ENCODE measurements around the gene SPOCD1. TPM values are rescaled to one million over a fixed set of nuclear protein-coding genes. Genes with fewer than 3 reads are reported as not detected.
"Not testable (repeated sequence)": the region's sequence is repeated elsewhere in the genome, so short reads cannot be mapped to it uniquely, and the experiment has no call there.

The SPOCD1 gene
- polyA plus RNA-seq, 1 donor: 0.32 TPM

GRCh38 chr1:31830065-31830464, 14.2 kb upstream of the SPOCD1 start:
- DNase-seq (ENCODE audit: low read depth): no peak

DNA sequence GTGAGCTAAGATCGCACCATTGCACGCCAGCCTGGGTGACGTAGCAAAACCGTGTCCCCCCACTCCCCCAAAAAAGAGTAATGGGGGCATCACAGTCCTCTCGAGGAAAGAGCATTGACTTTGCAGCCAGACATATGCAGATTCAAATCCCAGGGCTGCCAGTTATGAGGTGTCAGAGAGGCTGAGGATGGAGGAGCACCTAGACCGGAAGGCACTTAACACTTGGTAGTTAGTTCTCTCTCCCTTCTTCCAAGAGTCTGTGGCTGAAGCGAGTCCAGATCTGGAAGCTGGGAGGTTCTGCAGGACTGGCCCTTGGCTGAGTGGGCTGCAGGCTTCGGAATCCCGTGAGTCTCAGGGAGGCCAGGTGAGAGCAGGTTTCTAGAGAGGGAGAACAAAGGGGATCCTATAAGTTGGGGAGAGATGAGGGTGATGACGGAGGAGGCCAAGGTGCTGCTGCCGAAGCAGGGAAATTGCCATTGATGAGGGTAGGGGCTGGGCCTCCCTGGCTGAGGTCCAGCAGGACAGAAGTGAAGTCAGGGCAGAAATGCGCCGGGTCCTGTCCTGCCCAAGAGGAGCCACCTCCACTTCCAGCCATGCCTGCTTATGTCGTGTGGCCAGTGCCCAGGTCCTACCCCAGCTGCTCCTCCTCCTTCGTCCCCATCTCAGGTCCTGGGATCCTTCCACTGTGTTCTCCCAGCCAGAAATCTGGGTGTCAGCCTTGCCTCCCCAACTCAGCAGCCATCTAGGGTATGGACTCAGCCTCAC, 13.3 kb upstream of the SPOCD1 start:
- DNase-seq (ENCODE audit: low read depth): no peak

DNA sequence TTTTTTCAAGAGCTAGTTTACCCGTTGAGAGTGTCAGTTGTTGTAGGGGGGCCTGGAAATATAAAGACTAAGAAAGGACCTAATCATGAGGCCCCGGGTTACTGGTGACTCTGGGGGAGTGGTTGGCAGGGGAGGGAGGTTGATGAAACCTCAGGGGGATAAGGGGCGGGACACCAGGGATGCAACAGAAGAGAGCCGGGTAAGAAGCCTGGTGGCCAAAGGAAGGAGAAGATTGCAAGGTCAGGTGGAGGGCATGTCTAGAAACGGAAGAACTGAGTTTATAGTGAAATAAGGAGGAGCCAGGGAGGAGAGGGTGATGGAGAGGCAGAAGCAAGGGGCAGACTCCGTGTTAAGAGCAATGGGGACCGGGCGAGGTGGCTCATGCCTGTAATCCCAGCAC, 12.5 kb upstream of the SPOCD1 start:
- DNase-seq (ENCODE audit: low read depth): no peak

DNA sequence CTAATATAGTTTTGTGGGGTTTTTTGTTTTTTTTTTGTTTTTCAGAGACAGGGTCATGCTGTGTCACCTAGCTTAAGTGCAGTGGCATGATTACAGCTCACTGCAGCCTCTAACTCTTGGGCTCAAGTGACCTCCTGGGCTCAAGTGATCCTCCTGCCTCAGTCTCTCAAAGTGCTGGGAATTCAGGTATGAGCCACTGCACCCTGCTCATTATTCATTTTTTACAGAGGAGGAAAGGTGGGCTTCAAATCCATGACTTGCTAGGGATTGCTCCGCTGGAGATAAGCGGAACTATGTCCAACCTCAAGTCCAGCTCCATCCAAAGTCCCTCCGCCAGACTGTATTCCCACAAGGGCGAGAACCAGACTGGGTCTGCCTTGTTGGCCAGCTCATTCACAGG, 8.0 kb upstream of the SPOCD1 start:
- no peak for DNase-seq (ENCODE audit: low read depth)

DNA sequence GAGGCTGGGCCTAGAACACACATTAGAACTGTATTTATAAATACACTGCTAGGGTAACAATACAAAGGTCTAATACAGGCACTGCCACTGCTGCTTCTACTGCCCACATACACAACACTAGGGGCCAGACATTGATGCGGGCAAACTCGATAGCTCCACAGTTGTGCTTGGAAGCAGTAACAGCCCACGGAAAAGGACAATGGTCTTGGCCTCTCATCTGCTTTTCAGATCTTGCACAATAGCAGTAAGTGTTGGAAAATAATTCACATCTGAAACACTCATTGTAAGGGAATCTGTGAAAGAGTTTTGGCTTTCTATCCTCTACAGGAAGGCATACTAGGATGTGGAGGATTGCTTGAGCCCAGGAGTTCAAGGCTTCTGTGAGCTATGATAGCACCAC, 6.9 kb upstream of the SPOCD1 start:
- no peak for DNase-seq (ENCODE audit: low read depth)

GRCh38 chr1:31820196-31820595, 4.4 kb upstream of the SPOCD1 start:
- DNase-seq (ENCODE audit: low read depth): not testable (repeated sequence)

- DNase-seq (ENCODE audit: low read depth): no peak
Observed at GRCh38 chr1:31818206-31818605, 2.4 kb upstream of the SPOCD1 start.

GRCh38 chr1:31816947-31817346, 1.1 kb upstream of the SPOCD1 start:
- DNase-seq (ENCODE audit: low read depth): not testable (repeated sequence)

- DNase-seq (ENCODE audit: low read depth): not testable (repeated sequence)
Observed at GRCh38 chr1:31816501-31816900, 679 bp upstream of the SPOCD1 start.

GRCh38 chr1:31815307-31815645, 546 bp downstream of the SPOCD1 start:
- no peak for DNase-seq (ENCODE audit: low read depth)

- no peak for DNase-seq (ENCODE audit: low read depth)
Observed at GRCh38 chr1:31814631-31815306, 1.1 kb downstream of the SPOCD1 start.

DNA sequence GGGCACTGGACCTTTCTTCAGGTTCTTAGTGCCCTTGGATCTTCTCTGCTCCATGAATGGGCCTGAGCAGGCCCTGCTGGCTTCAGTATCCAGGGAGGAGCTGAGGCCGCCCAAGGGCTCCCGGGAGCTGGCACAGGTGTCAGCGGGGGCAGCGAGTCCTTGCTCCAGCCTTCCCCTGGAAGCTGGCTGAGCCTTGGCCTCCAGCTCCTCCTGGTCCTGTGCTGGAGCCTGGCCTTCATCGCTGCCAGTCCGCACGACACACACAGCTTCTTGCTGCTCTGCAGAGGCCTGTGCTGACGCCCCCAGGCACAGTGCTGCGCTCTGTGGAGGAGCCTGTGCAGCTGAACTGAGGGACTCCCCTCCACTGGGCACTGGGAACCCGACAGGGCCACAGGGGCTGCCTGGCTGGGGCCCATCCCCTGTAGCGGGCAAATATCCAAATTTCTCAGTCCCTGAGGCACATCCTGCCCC, 1.7 kb downstream of the SPOCD1 start:
- no peak for DNase-seq (ENCODE audit: low read depth)

DNA sequence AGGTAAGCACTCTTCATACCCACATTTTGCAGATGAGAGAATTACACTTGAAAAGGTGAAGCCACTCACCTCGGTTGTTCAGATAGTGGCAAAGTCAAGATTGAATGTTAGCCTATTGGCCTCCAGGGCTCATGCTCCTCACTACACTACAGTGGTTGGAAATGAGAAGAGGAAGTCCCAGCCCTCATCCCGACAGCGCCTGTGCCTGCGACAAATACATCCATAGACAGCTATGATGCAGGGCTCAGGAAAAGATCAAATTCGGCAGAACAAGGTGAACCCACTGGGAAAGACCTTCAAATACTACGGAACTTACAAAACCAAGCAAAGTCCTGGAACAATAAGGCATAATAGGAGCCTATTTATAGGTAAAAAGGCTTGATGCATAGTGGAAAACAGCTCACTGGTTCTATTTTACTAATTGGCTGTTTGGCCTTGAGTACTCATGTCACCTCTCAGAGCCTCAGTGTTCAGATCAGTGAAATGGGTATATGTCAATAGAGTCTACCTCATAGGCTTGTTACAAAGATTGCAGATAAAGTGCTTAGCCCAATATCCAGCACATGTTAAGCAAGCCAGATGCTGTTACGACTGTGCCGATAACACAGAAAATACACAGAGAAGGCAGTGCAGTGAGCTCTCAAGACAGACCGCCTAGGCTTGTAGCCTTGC, 3.5 kb downstream of the SPOCD1 start:
- DNase-seq (ENCODE audit: low read depth): no peak

DNA sequence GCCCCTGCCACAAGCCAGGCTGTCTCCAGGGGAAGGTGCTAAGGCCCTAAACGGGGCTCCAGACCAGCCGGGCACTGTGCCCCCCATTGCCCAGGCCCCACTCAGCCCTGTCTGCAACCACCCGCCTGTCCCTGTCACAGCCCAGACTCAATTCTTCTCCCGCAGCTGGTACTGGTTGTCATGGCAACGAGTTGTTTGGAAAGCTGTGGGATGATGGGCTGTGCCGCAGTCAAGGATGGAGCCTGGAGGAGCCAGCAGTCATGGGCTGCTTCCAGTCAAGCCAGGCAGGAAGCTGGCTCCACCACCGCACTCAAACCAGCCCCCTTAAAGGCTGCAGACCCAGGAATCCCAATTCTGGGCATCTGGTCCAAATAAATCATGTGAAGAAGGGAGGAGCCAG, 4.2 kb downstream of the SPOCD1 start:
- DNase-seq (ENCODE audit: low read depth): no peak

- no peak for DNase-seq (ENCODE audit: low read depth)
Observed at GRCh38 chr1:31809698-31810097, 6.1 kb downstream of the SPOCD1 start.

DNA sequence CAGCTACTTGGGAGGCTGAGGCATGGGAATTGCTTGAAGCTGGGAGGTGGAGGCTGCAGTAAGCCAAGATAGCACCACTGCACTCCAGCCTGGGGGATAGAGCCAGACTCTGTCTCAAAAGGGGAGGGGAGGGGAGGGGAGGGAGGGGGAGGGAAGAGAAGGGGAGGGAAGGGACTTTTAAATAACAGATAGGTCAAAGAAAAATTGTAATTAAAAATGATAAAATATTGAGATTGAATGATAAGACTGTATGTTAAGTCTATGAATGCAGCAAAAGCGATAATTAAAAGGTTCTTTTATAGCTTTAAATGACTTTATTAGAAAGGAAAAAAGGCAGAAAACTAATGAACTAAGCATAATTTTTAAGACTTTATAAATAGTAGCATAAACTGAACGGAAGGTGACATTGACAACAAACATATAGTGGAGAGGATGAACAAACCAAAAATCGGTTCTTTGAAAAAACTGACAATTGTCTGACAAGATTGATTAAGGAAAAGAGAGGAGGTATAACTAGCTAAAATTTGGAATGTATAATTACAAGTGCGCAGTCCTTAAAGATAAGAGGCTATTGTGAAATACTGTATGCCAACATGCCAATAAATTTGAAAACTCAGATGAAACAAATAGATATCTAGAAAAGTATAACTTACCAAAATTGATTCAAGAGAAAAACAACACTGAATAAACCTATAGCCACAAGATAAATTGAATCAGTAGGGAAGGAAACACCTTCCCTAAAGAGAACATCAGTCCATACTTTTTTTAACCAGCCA, 8.4 kb downstream of the SPOCD1 start:
- DNase-seq (ENCODE audit: low read depth): no peak

DNA sequence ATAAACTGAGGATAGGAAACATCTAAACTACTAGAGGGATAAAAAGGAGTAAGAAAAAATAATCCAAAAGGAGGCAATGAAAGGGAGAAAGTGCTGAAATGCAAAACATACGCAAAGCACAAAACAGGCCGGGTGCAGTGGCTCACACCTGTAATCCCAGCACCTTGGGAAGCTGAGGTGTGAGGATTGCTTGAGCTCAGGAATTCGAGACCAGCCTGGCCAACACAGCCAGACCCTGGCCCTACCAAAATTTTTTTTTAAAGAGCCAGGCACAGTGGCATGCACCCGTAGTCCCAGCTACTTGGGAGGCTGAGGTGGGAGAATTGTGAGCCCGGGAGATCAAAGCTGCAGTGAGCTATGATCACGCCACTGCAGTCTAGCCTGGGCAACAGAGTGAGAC, 10.5 kb downstream of the SPOCD1 start:
- no peak for DNase-seq (ENCODE audit: low read depth)

GRCh38 chr1:31804098-31804497, 11.7 kb downstream of the SPOCD1 start:
- DNase-seq (ENCODE audit: low read depth): no peak

GRCh38 chr1:31803610-31804009, 12.2 kb downstream of the SPOCD1 start:
- no peak for DNase-seq (ENCODE audit: low read depth)

DNA sequence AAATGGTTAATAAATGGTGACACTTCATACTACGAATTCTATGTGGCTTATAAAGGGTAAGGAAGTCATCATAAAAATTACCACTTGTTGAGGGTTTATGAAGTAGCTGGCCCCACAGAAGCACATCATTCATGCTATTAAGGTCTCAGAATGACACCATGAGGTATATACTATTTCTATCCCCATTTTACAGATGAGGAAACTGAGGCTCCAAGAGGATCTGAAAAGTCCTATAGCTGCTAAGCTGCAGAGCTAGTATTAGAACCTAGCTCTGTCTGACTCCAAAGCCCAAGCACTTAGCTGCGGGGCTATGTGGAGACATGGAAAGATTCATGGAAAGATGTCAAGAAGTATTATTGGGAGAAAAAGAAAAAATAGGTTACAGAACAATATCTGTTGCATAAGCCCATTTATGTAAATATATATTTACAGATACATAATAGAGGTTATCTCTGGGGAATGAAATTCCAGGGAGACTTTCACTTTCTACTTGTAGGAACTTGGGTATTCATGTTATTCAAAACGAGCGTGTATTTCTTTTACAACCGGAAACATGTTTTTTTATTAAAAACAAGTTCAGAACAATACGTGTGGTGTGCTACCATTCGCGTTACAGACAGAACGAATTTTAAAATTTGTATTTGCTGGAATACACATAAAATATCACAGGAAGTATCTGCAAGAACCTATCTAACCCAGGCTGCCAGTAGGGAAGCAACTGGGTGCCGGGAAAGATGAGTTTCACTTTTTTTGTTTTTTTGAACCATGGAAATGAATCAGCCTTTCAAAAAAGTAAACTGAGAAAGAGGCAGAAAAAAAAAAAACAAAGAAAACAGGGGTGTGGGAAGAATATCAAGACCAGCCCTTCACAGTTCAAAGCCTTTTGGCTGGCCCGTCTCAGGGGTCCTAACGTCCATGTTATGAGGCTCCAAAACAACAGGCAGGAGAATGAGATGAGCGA, 13.4 kb downstream of the SPOCD1 start:
- DNase-seq (ENCODE audit: low read depth): no peak

DNA sequence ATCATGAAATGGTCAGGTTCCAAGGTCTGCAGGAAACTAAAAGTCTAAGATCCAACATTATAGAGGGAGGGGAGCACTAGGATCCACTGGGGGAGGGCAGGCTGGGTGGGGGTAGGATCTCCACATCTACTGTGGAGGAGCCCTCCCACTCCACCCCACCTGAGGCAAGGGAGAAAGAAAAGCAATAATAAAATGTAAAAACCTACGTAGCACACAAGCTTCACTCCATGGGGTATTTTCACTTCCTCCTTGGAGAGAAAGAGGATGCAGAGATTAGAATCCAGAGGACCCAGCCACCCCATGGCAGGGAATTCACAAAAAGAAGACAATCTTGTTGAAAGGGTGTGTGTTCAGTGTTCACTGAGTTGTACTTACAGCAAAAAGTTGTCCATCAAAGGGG, 14.4 kb downstream of the SPOCD1 start:
- DNase-seq (ENCODE audit: low read depth): no peak
